ENCODE data around the gene PTTG1.

GRCh38 chr5:160382346-160382745 is 39.3 kb upstream of the PTTG1 start:
- TF ChIP-seq, protein P1, sequence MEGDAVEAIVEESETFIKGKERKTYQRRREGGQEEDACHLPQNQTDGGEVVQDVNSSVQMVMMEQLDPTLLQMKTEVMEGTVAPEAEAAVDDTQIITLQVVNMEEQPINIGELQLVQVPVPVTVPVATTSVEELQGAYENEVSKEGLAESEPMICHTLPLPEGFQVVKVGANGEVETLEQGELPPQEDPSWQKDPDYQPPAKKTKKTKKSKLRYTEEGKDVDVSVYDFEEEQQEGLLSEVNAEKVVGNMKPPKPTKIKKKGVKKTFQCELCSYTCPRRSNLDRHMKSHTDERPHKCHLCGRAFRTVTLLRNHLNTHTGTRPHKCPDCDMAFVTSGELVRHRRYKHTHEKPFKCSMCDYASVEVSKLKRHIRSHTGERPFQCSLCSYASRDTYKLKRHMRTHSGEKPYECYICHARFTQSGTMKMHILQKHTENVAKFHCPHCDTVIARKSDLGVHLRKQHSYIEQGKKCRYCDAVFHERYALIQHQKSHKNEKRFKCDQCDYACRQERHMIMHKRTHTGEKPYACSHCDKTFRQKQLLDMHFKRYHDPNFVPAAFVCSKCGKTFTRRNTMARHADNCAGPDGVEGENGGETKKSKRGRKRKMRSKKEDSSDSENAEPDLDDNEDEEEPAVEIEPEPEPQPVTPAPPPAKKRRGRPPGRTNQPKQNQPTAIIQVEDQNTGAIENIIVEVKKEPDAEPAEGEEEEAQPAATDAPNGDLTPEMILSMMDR (IDR thresholded peaks at IDR 0.05), result no peak
- no peak for TF ChIP-seq POLR2A (IDR thresholded peaks at IDR 0.05)

Data from Peyer's patch (tissue), 4 donors.